Pancreas (tissue), 10 donors: Measurements from ENCODE around the gene KCNMA1. TPM values are rescaled to one million over a fixed set of nuclear protein-coding genes. Genes with fewer than 3 reads are reported as not detected.

ENCODE experiments used
- ATAC-seq, 4 donors: fragments of 200-7000 bp; cut with Tn5 transposase; one replicate each; pipeline versions ENCODE4 v1.8.0 to v1.9.1; 2020; ENCODE audit warnings: mild to moderate bottlenecking in 4 of 4, moderate library complexity in 4 of 4
- DNase-seq, 6 donors: peaks; one replicate each; pipeline ENCODE4 v3.0.0-alpha.2; 2020
- FAIRE-seq: peaks from 2 replicates; lab custom pipeline; 2012; peaks lifted over from hg19 to GRCh38; lab: Jason Lieb, UNC
- H3K27ac ChIP-seq, 4 donors: fragments of 200-600 bp; sonication (generic); 1 replicate in 3 of 4; 2 replicates in 1 of 4; pipeline versions ENCODE4 v1.5.0 to v1.8.0; 2020
- H3K27me3 ChIP-seq, 4 donors: fragments of 200-600 bp; one replicate each; pipeline ENCODE4 v1.8.0; 2021
- H3K36me3 ChIP-seq, 3 donors: fragments of 200-600 bp; sonication (generic) in 1 of 3; one replicate each; pipeline versions ENCODE4 v1.5.0 to v1.8.0; 2020 to 2021
- H3K4me1 ChIP-seq, 3 donors: fragments of 200-600 bp; one replicate each; pipeline ENCODE4 v1.8.0; 2021
- H3K4me3 ChIP-seq, 4 donors: fragments of 200-600 bp; sonication (generic) in 2 of 4; one replicate each; pipeline versions ENCODE4 v1.5.0 to v1.8.0; 2020 to 2021
- H3K9me3 ChIP-seq, 4 donors: fragments of 200-600 bp; one replicate each; pipeline ENCODE4 v1.8.0; 2021
- WGBS, 2 donors: extraction: QIAGEN DNeasy Blood & Tissue Kit; methylation state at CpG; one replicate each; pipeline ENCODE4 v1.1.7; 2013; 5-methylcytosine and 5-hydroxymethylcytosine counted together
- intact Hi-C, 3 donors: fragments of 100-400 bp; cut with DNase I; formaldehyde crosslinking; loops; one replicate each; pipeline versions ENCODE4 v1.11.1 to v1.14.2; 2022
- polyA plus RNA-seq, 2 donors: library from polyadenylated mRNA; stranded (reverse); fragments of 200-250 nt; gene quantifications; one replicate each; pipeline ENCODE4 v1.2.3, GENCODE V29; 2013
- total RNA-seq, 6 donors: library from RNA; stranded (reverse); fragmentation: NEBNext Ultra II Directional in 4 of 6; extraction: Animal tissue kit (Norgen Biotek cat#: 25700) in 4 of 6; gene quantifications; one replicate each; pipeline versions ENCODE4 v1.2.1 to v1.2.4, GENCODE V29; 2021 to 2023
- TF ChIP-seq, protein P1 (sequence below), 4 donors: fragments of 200-600 bp; sonication (generic) in 3 of 4; IDR thresholded peaks; one replicate each; pipeline versions ENCODE4 v1.5.0 to v1.8.0; 2021; ENCODE audit warnings: antibody characterized with exemption in 4 of 4
- donor health status: healthy with polysubstance abuse.
- donor health status: DM: no; HTN: no; CAD: no; lungs with moderate emphysema.
- donor health status: DM: no; HTN: no; CAD: no.
- donor health status: control.
- donor health status: control.
- donor health status: Bipolar disorder and iron deficiency.
- donor health status: DM: yes; HTN: yes; CAD: no.
- donor health status: DM: no; HTN: no; CAD: no.
- donor health status: DM: no; HTN: no; CAD: no.
- donor health status: DM: yes; HTN: yes; CAD: no.

KCNMA1 gene
- total and polyA plus RNA-seq, 8 donors, result 3.5 to 19.4 (median 9.3) TPM

DNA sequence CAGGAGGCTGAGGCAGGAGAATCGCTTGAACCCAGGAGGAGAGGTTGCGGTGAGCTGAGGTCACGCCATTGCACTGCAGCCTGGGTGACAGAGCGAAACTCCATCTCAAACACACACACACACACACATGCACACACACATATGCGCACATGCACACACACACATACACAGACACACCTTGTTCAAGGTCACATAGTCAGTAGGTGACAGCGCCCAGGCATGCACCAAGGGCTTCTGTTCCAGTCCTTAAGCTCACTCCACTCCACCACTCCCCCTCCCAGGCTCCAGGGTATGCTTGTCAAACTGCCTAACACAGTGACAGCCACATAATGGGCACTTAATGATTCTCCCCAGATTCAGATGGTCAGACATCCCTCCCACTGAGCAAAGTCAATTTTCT, 37.0 kb downstream of the KCNMA1 start:
- ATAC-seq (no peak), DNase-seq (no peak), FAIRE-seq (no peak)
- Histone ChIP-seq H3K4me1 (no peaks in the 10 kb centered on the region), H3K9me3 (no peaks in the 10 kb centered on the region), H3K27ac (no peak overlapping the region), H3K4me3 (no peak overlapping the region), H3K27me3 (no peaks in the 10 kb centered on the region), H3K36me3 (no peaks in the 10 kb centered on the region)
- TF ChIP-seq, protein P1, sequence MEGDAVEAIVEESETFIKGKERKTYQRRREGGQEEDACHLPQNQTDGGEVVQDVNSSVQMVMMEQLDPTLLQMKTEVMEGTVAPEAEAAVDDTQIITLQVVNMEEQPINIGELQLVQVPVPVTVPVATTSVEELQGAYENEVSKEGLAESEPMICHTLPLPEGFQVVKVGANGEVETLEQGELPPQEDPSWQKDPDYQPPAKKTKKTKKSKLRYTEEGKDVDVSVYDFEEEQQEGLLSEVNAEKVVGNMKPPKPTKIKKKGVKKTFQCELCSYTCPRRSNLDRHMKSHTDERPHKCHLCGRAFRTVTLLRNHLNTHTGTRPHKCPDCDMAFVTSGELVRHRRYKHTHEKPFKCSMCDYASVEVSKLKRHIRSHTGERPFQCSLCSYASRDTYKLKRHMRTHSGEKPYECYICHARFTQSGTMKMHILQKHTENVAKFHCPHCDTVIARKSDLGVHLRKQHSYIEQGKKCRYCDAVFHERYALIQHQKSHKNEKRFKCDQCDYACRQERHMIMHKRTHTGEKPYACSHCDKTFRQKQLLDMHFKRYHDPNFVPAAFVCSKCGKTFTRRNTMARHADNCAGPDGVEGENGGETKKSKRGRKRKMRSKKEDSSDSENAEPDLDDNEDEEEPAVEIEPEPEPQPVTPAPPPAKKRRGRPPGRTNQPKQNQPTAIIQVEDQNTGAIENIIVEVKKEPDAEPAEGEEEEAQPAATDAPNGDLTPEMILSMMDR (IDR thresholded peaks at IDR 0.05), result no peak
- intact Hi-C loops, result no loop called here
- 93 to 96% methylated on average over 6 of the region's 6 CpGs for WGBS, 2 donors

DNA sequence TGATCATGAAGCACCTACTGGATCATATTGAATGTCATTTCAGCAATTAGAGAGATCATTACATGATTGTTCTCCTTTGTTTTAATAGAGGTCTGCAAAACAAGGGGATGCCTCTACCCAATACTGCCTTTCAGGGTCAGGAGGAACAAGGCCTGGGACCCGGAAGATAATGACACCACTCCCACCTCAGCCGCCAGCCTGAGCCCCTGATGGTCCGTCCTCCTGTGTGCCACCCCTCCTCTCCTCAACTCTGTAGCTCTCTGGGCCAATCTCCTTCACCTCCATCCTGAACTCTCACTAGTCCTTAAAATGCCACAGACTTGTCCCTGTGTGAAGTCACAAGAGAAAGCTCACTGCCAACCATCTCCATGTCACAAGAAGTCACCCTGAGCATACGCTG, 38.0 kb downstream of the KCNMA1 start:
- DNase-seq, result no peak
- 83 to 96% methylated on average over 4 of the region's 4 CpGs for WGBS, 2 donors
- H3K4me1 ChIP-seq, result no peaks in the 10 kb centered on the region

DNA sequence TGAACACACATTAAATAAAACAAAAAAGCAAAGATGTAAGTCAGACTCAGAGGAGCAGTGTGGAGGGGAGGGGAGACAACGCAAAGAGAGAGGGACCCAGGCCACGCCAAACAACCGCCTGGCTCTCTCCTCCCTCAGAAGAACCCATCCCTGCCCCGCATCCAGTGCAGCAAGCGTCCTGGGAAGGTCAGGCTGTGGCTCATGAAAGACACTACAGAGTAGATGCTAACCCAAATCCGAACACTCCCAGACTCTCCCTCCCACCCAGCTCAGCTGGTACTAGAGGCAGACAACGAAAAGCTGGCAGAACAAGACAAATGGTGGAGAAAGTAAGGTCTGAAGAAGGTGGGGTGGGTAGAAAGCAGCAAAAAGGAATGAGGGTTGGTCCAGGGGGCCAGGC, 39.0 kb downstream of the KCNMA1 start:
- no peak for ATAC-seq
- no peaks in the 10 kb centered on the region for H3K9me3 ChIP-seq
- H3K27me3 ChIP-seq, result no peaks in the 10 kb centered on the region
- no peaks in the 10 kb centered on the region for H3K36me3 ChIP-seq
- intact Hi-C loops, result no loop called here
- FAIRE-seq, result no peak
- WGBS, 2 donors, result 71 to 79% methylated on average over 7 of the region's 7 CpGs
- TF ChIP-seq, protein P1 (IDR thresholded peaks at IDR 0.05), result no peak
- no peak overlapping the region for H3K4me3 ChIP-seq
- no peaks in the 10 kb centered on the region for H3K4me1 ChIP-seq
- no peak overlapping the region for H3K27ac ChIP-seq
- no peak for DNase-seq

More for the DNA sequence above, 38.0 kb downstream of the KCNMA1 start:
- intact Hi-C loops, result no loop called here
- H3K9me3 ChIP-seq, result no peaks in the 10 kb centered on the region
- no peaks in the 10 kb centered on the region for H3K36me3 ChIP-seq
- ATAC-seq (no peak), FAIRE-seq (no peak)
- no peak overlapping the region for H3K4me3 ChIP-seq
- TF ChIP-seq, protein P1 (IDR thresholded peaks at IDR 0.05), result no peak
- no peak overlapping the region for H3K27ac ChIP-seq
- H3K27me3 ChIP-seq, result no peaks in the 10 kb centered on the region

DNA sequence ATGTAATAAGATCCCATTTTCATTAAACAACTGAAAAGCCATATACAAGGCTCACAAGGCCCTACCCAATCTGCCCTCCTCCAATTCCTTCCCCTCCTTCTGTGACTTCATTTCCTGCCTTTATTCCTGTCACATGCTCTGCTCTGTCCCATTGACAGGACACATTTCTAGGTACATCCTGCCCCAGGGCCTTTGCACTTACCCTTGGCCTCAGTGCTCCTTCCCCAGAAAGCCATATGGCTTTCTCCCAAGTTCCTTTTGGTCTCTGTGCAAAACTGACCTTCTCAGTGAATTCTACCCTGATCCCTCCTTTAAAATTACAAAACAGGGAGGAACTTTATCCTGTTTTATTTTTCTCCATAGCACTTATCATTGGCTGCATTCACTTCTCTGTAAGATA, 40.0 kb downstream of the KCNMA1 start:
- ATAC-seq (no peak), FAIRE-seq (no peak), DNase-seq (no peak)
- Histone ChIP-seq H3K27ac (no peak overlapping the region), H3K4me1 (no peaks in the 10 kb centered on the region), H3K36me3 (no peaks in the 10 kb centered on the region), H3K27me3 (no peaks in the 10 kb centered on the region), H3K9me3 (no peaks in the 10 kb centered on the region), H3K4me3 (no peak overlapping the region)
- intact Hi-C loops, result no loop called here
- TF ChIP-seq, protein P1 (IDR thresholded peaks at IDR 0.05), result no peak

DNA sequence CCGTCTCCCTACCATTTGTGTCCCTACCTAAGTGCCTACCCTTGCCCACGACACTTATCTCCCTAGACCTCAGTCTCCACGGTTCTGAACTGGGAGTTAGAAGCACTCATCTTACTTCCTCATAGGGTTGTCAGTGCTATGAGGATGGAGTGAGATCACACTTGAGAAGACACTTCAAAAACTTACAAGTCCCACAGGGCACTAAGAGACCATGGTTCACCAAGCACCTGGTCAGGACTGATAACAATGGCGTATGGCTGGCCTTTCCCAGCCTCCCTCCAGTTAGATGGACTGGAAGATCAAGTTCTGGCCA, 43.2 kb downstream of the KCNMA1 start:
- TF ChIP-seq, protein P1 (IDR thresholded peaks at IDR 0.05), result no peak
- no peak for ATAC-seq
- intact Hi-C loops, result no loop called here
- Histone ChIP-seq H3K36me3 (no peaks in the 10 kb centered on the region), H3K27ac (no peak overlapping the region), H3K27me3 (no peaks in the 10 kb centered on the region), H3K9me3 (no peaks in the 10 kb centered on the region), H3K4me1 (peaks cover 0 to 7% (median 5%) of the 10 kb centered on the region in 3 donors), H3K4me3 (no peak overlapping the region)
- DNase-seq, result no peak
- 94% methylated on average over 4 of the region's 4 CpGs for WGBS, 2 donors
- no peak for FAIRE-seq
